Hepatocyte (in vitro differentiated cells): ENCODE results near the gene HNRNPA1L2. TPM values are rescaled to one million over a fixed set of nuclear protein-coding genes. Genes with fewer than 3 reads are reported as not detected.
A peak's percentile ranks its signal among the peaks of the same experiment; 100 is the strongest.
"Not testable (repeated sequence)": the region's sequence is repeated elsewhere in the genome, so short reads cannot be mapped to it uniquely, and the experiment has no call there.

ENCODE experiments used
- DNase-seq: peaks from one replicate; pipeline ENCODE4 v3.0.0-alpha.2; 2016; ENCODE audit warnings: low spot score
- H2AFZ ChIP-seq: fragments of 200-600 bp; sonication (generic); 2 replicates; pipeline ENCODE4 v1.6.0; 2016; ENCODE audit warnings: antibody characterized with exemption, mild to moderate bottlenecking
- H3K27ac ChIP-seq: fragments of 200-600 bp; sonication (generic); 2 replicates; pipeline ENCODE4 v1.5.1; 2016; ENCODE audit warnings: mild to moderate bottlenecking
- H3K27me3 ChIP-seq: fragments of 200-600 bp; sonication (generic); 2 replicates; pipeline ENCODE4 v1.6.1; 2016
- H3K36me3 ChIP-seq: fragments of 200-600 bp; sonication (generic); replicated peaks from 2 replicates; pipeline ENCODE4 v1.5.1; 2016; ENCODE audit warnings: low read depth; ENCODE audit not compliant: insufficient read depth
- H3K4me1 ChIP-seq: fragments of 200-600 bp; sonication (generic); 2 replicates; pipeline ENCODE4 v1.5.1; 2016; ENCODE audit warnings: mild to moderate bottlenecking, moderate library complexity; ENCODE audit not compliant: insufficient read depth
- H3K4me2 ChIP-seq: fragments of 200-600 bp; sonication (generic); 2 replicates; pipeline ENCODE4 v1.6.0; 2016
- H3K4me3 ChIP-seq: fragments of 200-600 bp; sonication (generic); 2 replicates; pipeline ENCODE4 v1.5.1; 2016; ENCODE audit warnings: mild to moderate bottlenecking
- H3K79me2 ChIP-seq: fragments of 200-600 bp; sonication (generic); 2 replicates; pipeline ENCODE4 v1.6.0; 2017; ENCODE audit warnings: mild to moderate bottlenecking
- H3K9me2 ChIP-seq: fragments of 200-600 bp; sonication (generic); replicated peaks from 2 replicates; pipeline ENCODE4 v1.6.0; 2017; ENCODE audit warnings: mild to moderate bottlenecking; ENCODE audit not compliant: insufficient read depth
- H3K9me3 ChIP-seq: fragments of 200-600 bp; sonication (generic); 2 replicates; pipeline ENCODE4 v1.5.1; 2016; ENCODE audit warnings: low read depth, mild to moderate bottlenecking
- H4K20me1 ChIP-seq: fragments of 200-600 bp; sonication (generic); 2 replicates; pipeline ENCODE4 v1.6.0; 2016; ENCODE audit warnings: mild to moderate bottlenecking; ENCODE audit not compliant: insufficient read depth, poor library complexity, severe bottlenecking
- EZH2 ChIP-seq: fragments of 200-600 bp; sonication (generic); IDR thresholded peaks from 2 replicates; pipeline ENCODE4 v1.6.1; 2016; ENCODE audit warnings: antibody characterized with exemption, mild to moderate bottlenecking, borderline replicate concordance
- EZH2phosphoT487 ChIP-seq: fragments of 200-600 bp; sonication (generic); IDR thresholded peaks from one replicate; pipeline ENCODE4 v1.6.1; 2018; ENCODE audit warnings: antibody characterized with exemption, mild to moderate bottlenecking, low read depth, moderate library complexity; ENCODE audit not compliant: unreplicated experiment, severe bottlenecking
- WGBS: methylation state at CpG from one replicate; pipeline ENCODE4 v1.1.6; 2016; ENCODE audit warnings: low lambda C conversion rate; ENCODE audit errors: missing lambda C conversion rate; 5-methylcytosine and 5-hydroxymethylcytosine counted together
- polyA plus RNA-seq: library from polyadenylated mRNA; unstranded; fragments of >200 nt; fragmentation: Nextera tagmentation; extraction: Ambion mirVana; gene quantifications from 2 replicates; pipeline ENCODE4 v1.2.1, GENCODE V29; 2016
- total RNA-seq: library from RNA; depleted of rRNA; stranded (reverse); fragments of >200 nt; gene quantifications from 2 replicates; pipeline ENCODE4 v1.2.3, GENCODE V29; 2014
- TF ChIP-seq, protein P1 (sequence below): fragments of 200-600 bp; sonication (generic); IDR thresholded peaks from 2 replicates; pipeline ENCODE4 v1.5.1; 2016; ENCODE audit warnings: antibody characterized with exemption, mild to moderate bottlenecking; ENCODE audit not compliant: poor library complexity

HNRNPA1L2 gene
- total and polyA plus RNA-seq, 2 experiments from 2014 or later = 2.7 to 6.2 TPM

DNA sequence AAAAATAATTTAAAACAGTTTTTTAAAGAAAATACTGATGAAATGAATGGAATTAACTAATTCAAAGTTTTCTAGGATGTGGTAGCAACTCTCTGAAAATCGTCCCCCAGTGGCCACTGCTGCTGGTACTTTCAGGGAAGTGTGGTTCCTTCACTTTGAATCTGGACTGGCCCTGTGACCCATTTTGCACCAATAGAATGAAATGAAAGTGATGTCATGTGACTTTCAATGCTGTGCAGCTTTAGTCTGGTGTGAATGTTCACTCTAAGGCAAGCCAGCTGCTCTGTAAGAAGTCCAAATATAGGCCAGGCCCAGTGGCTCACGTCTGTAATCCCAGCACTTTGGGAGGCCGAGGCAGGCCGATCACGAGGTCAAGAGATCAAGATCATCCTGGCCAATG, 26.4 kb upstream of the HNRNPA1L2 start:
- Histone ChIP-seq H3K9me3 (no peaks in the 10 kb centered on the region), H3K79me2 (peaks cover 29% of the 10 kb centered on the region), H3K27me3 (no peaks in the 10 kb centered on the region), H3K36me3 (no peaks in the 10 kb centered on the region), H3K4me1 (no peaks in the 10 kb centered on the region), H3K4me3 (no peak overlapping the region), H3K27ac (no peak overlapping the region), H4K20me1 (no peaks in the 10 kb centered on the region), H3K9me2 (no peaks in the 10 kb centered on the region), H2AFZ (no peak overlapping the region), H3K4me2 (no peak overlapping the region)
- no peak for DNase-seq
- 90% methylated on average over 5 of the region's 5 CpGs for WGBS
- TF ChIP-seq EZH2 (no peak), EZH2phosphoT487 (no peak)
- TF ChIP-seq, protein P1, sequence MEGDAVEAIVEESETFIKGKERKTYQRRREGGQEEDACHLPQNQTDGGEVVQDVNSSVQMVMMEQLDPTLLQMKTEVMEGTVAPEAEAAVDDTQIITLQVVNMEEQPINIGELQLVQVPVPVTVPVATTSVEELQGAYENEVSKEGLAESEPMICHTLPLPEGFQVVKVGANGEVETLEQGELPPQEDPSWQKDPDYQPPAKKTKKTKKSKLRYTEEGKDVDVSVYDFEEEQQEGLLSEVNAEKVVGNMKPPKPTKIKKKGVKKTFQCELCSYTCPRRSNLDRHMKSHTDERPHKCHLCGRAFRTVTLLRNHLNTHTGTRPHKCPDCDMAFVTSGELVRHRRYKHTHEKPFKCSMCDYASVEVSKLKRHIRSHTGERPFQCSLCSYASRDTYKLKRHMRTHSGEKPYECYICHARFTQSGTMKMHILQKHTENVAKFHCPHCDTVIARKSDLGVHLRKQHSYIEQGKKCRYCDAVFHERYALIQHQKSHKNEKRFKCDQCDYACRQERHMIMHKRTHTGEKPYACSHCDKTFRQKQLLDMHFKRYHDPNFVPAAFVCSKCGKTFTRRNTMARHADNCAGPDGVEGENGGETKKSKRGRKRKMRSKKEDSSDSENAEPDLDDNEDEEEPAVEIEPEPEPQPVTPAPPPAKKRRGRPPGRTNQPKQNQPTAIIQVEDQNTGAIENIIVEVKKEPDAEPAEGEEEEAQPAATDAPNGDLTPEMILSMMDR = no peak

DNA sequence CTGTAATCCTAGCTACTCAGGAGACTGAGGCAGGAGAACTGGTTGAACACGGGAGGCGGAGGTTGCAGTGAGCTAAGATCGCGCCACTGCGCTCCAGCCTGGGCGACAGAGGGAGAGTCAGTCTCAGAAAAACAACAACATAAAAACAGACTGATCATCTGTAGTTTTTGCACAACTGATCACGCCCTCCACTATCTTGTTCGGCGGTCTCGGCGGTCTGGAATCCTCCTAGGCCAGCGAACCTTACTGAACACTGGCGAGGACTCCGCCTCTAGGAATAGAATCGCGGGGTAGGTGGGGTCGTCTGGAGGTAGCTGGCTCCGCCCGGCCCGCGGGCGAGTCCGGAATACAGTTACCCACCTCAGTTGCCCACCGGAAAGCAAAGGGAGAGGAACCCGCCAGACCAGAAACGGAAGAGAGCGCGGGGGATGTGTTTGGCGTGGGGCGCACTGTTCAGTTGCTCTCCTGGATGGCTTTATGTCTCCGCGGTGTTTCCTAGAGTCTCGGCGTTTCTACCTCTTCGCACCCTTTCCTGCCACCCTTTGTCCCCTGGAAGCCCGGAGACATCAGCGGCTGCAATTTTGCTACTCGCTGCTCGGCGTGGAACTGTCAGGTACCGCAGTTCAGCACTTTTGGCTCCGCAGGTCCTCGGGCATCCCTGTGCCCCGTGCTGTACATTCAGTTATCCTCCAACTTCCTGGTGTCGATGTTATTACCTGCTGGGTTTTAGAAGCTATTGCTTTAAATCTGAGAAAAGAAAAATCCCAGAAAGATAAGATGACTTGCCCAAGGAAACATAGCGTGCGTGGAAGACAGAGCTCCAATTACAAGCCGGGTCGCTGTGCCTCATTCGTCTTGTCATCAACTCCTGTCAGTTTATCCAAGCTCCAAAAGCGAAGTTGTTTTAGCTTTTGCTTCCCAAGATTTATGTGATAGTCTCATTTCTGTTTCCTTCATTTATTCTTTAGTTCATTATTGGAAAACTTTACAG, 24.9 kb upstream of the HNRNPA1L2 start:
- H2AFZ ChIP-seq = peak overlapping the region; percentile 85
- WGBS = 2% methylated on average over 51 of the region's 51 CpGs
- peak overlapping the region; percentile 81 for H3K27ac ChIP-seq
- H3K9me3 ChIP-seq = no peaks in the 10 kb centered on the region
- no peak for TF ChIP-seq EZH2phosphoT487
- no peak for TF ChIP-seq EZH2
- TF ChIP-seq, protein P1 = no peak
- peak; percentile 90 for DNase-seq
- no peaks in the 10 kb centered on the region for H3K36me3 ChIP-seq
- H3K4me1 ChIP-seq = no peaks in the 10 kb centered on the region
- H4K20me1 ChIP-seq = no peaks in the 10 kb centered on the region
- no peaks in the 10 kb centered on the region for H3K9me2 ChIP-seq
- no peaks in the 10 kb centered on the region for H3K27me3 ChIP-seq
- H3K4me2 ChIP-seq = peak overlapping the region; percentile 82
- H3K4me3 ChIP-seq = peak overlapping the region; percentile 91
- peaks cover 29% of the 10 kb centered on the region for H3K79me2 ChIP-seq

DNA sequence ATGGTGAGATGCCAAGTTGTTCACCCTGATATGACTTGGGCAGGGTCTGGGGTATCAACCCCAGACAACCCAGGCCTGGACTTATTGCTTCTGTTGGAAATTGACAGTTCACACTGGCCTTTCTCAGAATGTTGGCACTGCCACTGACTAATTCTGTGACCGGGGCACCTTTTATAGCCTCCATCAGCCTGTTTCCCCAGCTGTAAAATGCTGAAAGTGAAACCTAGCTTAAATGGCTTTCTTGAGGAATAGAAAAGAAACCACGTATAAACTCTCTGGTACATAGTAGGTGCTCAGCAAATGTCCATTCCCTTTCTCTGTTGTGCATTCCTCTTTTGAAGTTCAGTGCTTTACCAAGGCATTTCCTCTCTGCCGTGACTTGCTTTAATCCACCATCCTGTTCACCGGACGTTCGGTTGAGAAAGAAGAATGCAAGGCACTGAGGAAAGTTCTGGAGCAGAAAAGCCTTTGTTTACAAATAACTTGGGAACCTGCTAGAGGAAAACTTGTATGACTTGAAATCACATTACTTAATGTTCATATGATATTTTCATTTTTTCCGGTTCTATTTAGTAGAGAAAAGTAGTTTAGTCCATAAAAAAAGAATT, 11.0 kb upstream of the HNRNPA1L2 start:
- not testable (repeated sequence) for H4K20me1 ChIP-seq, H3K9me2 ChIP-seq, H3K4me3 ChIP-seq, H3K27ac ChIP-seq, H3K4me1 ChIP-seq, H3K36me3 ChIP-seq, H3K27me3 ChIP-seq, H3K4me2 ChIP-seq, H2AFZ ChIP-seq, DNase-seq, H3K79me2 ChIP-seq, H3K9me3 ChIP-seq
- WGBS = 80% methylated on average over 7 of the region's 7 CpGs
